GM12878 (cell line): ENCODE data around the gene MAML3. TPM values are rescaled to one million over a fixed set of nuclear protein-coding genes. Genes with fewer than 3 reads are reported as not detected.

ENCODE experiments used
- ATAC-seq: fragments of 200-7000 bp; cut with Tn5 transposase; 3 replicates; pipeline ENCODE4 v1.9.1; 2020; ENCODE audit warnings: mild to moderate bottlenecking, moderate library complexity
- BruUV-seq: library from RNA; stranded (reverse); fragments of 400-500 nt; replicated peaks from 2 replicates; lab custom pipeline; 2021; lab: Mats Ljungman, UMichigan
- CTCF ChIA-PET: fragments of 300-600 bp; sonication (Branson Sonifier 250); formaldehyde crosslinking; extraction: SDS; loops from one replicate; lab custom pipeline; 2021; ENCODE audit warnings: inconsistent platforms; lab: Yijun Ruan, JAX
- POLR2A ChIA-PET: fragments of 350-600 bp; formaldehyde crosslinking; extraction: SDS; loops from one replicate; lab custom pipeline; 2021; ENCODE audit warnings: inconsistent platforms; lab: Charles Lee
- RAD21 ChIA-PET: fragments of 300-600 bp; sonication (Branson Sonifier 250); formaldehyde crosslinking; loops from one replicate; lab custom pipeline; 2023; ENCODE audit warnings: antibody characterized with exemption; ENCODE audit not compliant: unreplicated experiment; lab: Charles Lee
- SMC1A ChIA-PET: fragments of 300-600 bp; sonication (Branson Sonifier 250); formaldehyde crosslinking; loops from one replicate; lab custom pipeline; 2023; ENCODE audit not compliant: unreplicated experiment, uncharacterized antibody; lab: Charles Lee
- DNase-seq: peaks from one replicate; pipeline ENCODE4 v3.0.0-alpha.2; 2011; ENCODE audit warnings: low read depth, low spot score
- FAIRE-seq: peaks from 3 replicates; lab custom pipeline; 2011; peaks lifted over from hg19 to GRCh38; lab: Jason Lieb, UNC
- H2AFZ ChIP-seq: 2 replicates; pipeline ENCODE4 v1.6.0; 2011; ENCODE audit warnings: low read depth, low read length, control low read depth; ENCODE audit not compliant: control insufficient read depth
- H3K27ac ChIP-seq: 2 replicates; pipeline ENCODE4 v1.5.1; 2011; ENCODE audit warnings: control low read depth; ENCODE audit not compliant: control insufficient read depth, insufficient read depth
- H3K27me3 ChIP-seq, 2 experiments: replicated peaks in 1 of 2; 2 replicates each; pipeline versions ENCODE4 v1.6.0 to v1.6.1; 2011; ENCODE audit warnings: low read length in 1 of 2; ENCODE audit not compliant: control insufficient read depth in 2 of 2, insufficient read depth in 2 of 2
- H3K36me3 ChIP-seq, 2 experiments: 2 replicates each; pipeline ENCODE4 v1.5.1; 2011; ENCODE audit warnings: low read length in 1 of 2; ENCODE audit not compliant: control insufficient read depth in 2 of 2, insufficient read depth in 2 of 2
- H3K4me1 ChIP-seq: 2 replicates; pipeline ENCODE4 v1.6.1; 2011; ENCODE audit warnings: mild to moderate bottlenecking, low read length, moderate library complexity, mixed read lengths; ENCODE audit not compliant: control insufficient read depth, insufficient read depth
- H3K4me2 ChIP-seq: 2 replicates; pipeline ENCODE4 v1.6.0; 2011; ENCODE audit warnings: control low read depth; ENCODE audit not compliant: control insufficient read depth, insufficient read depth
- H3K4me3 ChIP-seq: fragments of 200-600 bp; sonication (generic); 2 replicates; pipeline ENCODE4 v1.5.1; 2016
- H3K79me2 ChIP-seq: 2 replicates; pipeline ENCODE4 v1.6.0; 2011; ENCODE audit warnings: low read length; ENCODE audit not compliant: control insufficient read depth, insufficient read depth
- H3K9ac ChIP-seq: 2 replicates; pipeline ENCODE4 v1.8.0; 2011; ENCODE audit warnings: low read length, control low read depth, mixed read lengths; ENCODE audit not compliant: control insufficient read depth, insufficient read depth
- H3K9me3 ChIP-seq: replicated peaks from 3 replicates; pipeline ENCODE4 v1.5.1; 2011; ENCODE audit warnings: mild to moderate bottlenecking, low read length; ENCODE audit not compliant: control insufficient read depth, insufficient read depth
- H4K20me1 ChIP-seq: 2 replicates; pipeline ENCODE4 v1.6.0; 2011; ENCODE audit not compliant: control insufficient read depth, insufficient read depth
- BMI1 ChIP-seq: fragments of 450-650 bp; IDR thresholded peaks from 2 replicates; pipeline ENCODE4 v1.6.1; 2016; ENCODE audit warnings: mild to moderate bottlenecking, moderate library complexity, borderline replicate concordance
- GATAD2B ChIP-seq: fragments of 450-650 bp; conservative IDR thresholded peaks from 2 replicates; pipeline ENCODE4 v1.6.1; 2017; ENCODE audit warnings: low read depth, mild to moderate bottlenecking, moderate library complexity
- HDAC2 ChIP-seq: fragments of 200-600 bp; sonication (generic); IDR thresholded peaks from 2 replicates; pipeline ENCODE4 v1.6.1; 2017
- TCF3 ChIP-seq: IDR thresholded peaks from 2 replicates; pipeline ENCODE4 v1.6.1; 2012; ENCODE audit warnings: low read depth, mild to moderate bottlenecking, low read length, borderline replicate concordance; ENCODE audit not compliant: insufficient read depth
- WRNIP1 ChIP-seq: IDR thresholded peaks from 2 replicates; pipeline ENCODE4 v1.6.1; 2011; ENCODE audit warnings: low read depth, low read length, improper control_type of control experiment, borderline replicate concordance
- ZNF384 ChIP-seq: IDR thresholded peaks from 2 replicates; pipeline ENCODE4 v1.6.1; 2012; ENCODE audit warnings: low read depth, mild to moderate bottlenecking, low read length, improper control_type of control experiment, borderline replicate concordance
- WGBS: methylation state at CpG from one replicate; pipeline ENCODE4 v1.1.6; 2016; ENCODE audit warnings: low lambda C conversion rate; ENCODE audit not compliant: insufficient replicate concordance, insufficient coverage; ENCODE audit errors: missing lambda C conversion rate; 5-methylcytosine and 5-hydroxymethylcytosine counted together
- in situ Hi-C: fragments of 300-500 bp; cut with MboI; formaldehyde crosslinking; loops from 9 replicates; pipeline ENCODE4 v1.14.3; 2018; ENCODE audit warnings: mixed read lengths
- intact Hi-C: fragments of 100-400 bp; cut with micrococcal nuclease; formaldehyde crosslinking; loops from one replicate; pipeline ENCODE4 v1.14.2; 2022; ENCODE audit not compliant: unreplicated experiment
- polyA plus RNA-seq, 11 experiments: library from polyadenylated mRNA; depleted of rRNA in 4 of 11; unstranded in 6 of 11; stranded (reverse) in 5 of 11; fragments of >200 nt; fragmentation: Nextera tagmentation in 4 of 11; fragmentation: Illumina TruSeq in 1 of 11; extraction: Ambion mirVana in 4 of 11; extraction: Trizol in 1 of 11; gene quantifications; 1 replicate in 1 of 11; 2 replicates in 10 of 11; pipeline versions ENCODE4 v1.2.1 to v1.2.3, GENCODE V29; 2011 to 2016; ENCODE audit warnings: inconsistent platforms in 2 of 11, missing spikeins in 2 of 11, low read depth in 1 of 11
- total RNA-seq, 4 experiments: library from RNA; depleted of rRNA in 3 of 4; stranded (reverse); fragments of >200 nt in 3 of 4; fragmentation: Illumina TruSeq in 1 of 4; extraction: Trizol in 1 of 4; gene quantifications; 2 replicates each; pipeline versions ENCODE4 v1.2.1 to v1.2.3, GENCODE V29; 2013 to 2021
- TF ChIP-seq, protein P1 (sequence below): fragments of 450-650 bp; formaldehyde crosslinking; IDR thresholded peaks from 2 replicates; pipeline ENCODE4 v1.4.0; 2020; ENCODE audit warnings: mild to moderate bottlenecking, moderate library complexity

The MAML3 gene
- total and polyA plus RNA-seq, 10 of the 15 experiments (the other 5 are each of a cell fraction or from before 2014, with no cell fraction given), result under 0.01 to 0.53 (median 0.06) TPM; not detected in 2

DNA sequence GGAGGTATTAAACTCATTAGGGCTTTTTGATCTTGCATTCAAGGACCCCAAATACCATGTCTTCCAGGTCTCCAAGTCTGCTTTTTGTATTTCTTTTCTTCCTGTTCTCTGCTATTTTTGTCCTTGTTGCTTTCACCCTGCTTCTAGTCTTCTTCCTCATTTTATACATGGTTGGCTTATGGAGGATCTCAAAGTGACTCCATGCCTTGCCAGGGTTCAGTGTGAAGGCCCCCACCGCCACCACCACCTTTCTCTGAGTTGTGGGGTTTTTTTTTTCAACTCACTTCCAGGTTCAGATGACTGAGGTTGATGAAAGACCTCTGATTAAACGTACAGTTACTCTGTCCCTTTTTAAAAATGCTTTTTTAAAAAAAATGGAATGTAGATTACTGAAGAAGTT is 96.3 kb downstream of the MAML3 start:
- Histone ChIP-seq H4K20me1 (no peaks in the 10 kb centered on the region), H3K9ac (no peak overlapping the region), H3K27me3 (peaks cover 0 to 4% of the 10 kb centered on the region in 2 experiments; a peak in 1 of 4 replicates), H3K79me2 (no peaks in the 10 kb centered on the region), H3K4me3 (no peak overlapping the region), H2AFZ (no peak overlapping the region), H3K4me2 (no peak overlapping the region), H3K36me3 (no peaks in the 10 kb centered on the region), H3K27ac (no peak overlapping the region), H3K4me1 (no peaks in the 10 kb centered on the region), H3K9me3 (no peaks in the 10 kb centered on the region)
- TF ChIP-seq BMI1, result no peak
- no peak for TF ChIP-seq WRNIP1
- TF ChIP-seq GATAD2B, result no peak
- no peak for TF ChIP-seq ZNF384
- TF ChIP-seq, protein P1, sequence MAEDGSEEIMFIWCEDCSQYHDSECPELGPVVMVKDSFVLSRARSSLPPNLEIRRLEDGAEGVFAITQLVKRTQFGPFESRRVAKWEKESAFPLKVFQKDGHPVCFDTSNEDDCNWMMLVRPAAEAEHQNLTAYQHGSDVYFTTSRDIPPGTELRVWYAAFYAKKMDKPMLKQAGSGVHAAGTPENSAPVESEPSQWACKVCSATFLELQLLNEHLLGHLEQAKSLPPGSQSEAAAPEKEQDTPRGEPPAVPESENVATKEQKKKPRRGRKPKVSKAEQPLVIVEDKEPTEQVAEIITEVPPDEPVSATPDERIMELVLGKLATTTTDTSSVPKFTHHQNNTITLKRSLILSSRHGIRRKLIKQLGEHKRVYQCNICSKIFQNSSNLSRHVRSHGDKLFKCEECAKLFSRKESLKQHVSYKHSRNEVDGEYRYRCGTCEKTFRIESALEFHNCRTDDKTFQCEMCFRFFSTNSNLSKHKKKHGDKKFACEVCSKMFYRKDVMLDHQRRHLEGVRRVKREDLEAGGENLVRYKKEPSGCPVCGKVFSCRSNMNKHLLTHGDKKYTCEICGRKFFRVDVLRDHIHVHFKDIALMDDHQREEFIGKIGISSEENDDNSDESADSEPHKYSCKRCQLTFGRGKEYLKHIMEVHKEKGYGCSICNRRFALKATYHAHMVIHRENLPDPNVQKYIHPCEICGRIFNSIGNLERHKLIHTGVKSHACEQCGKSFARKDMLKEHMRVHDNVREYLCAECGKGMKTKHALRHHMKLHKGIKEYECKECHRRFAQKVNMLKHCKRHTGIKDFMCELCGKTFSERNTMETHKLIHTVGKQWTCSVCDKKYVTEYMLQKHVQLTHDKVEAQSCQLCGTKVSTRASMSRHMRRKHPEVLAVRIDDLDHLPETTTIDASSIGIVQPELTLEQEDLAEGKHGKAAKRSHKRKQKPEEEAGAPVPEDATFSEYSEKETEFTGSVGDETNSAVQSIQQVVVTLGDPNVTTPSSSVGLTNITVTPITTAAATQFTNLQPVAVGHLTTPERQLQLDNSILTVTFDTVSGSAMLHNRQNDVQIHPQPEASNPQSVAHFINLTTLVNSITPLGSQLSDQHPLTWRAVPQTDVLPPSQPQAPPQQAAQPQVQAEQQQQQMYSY (CRISPR knock-in tag), result no peak
- no peak for TF ChIP-seq HDAC2
- TF ChIP-seq TCF3, result no peak
- DNase-seq (no peak), ATAC-seq (no peak), FAIRE-seq (no peak)
- intact Hi-C loops, result no loop called here
- POLR2A ChIA-PET, result no interaction called here
- RAD21 ChIA-PET, result no interaction called here
- in situ Hi-C loops, result no loop called here
- 3% methylated on average over 2 of the region's 2 CpGs for WGBS
- no TSS peak for BruUV-seq
- SMC1A ChIA-PET, result no interaction called here
- CTCF ChIA-PET, result no interaction called here
